NCI-H69 (cell line): ENCODE measurements around the gene NEMP2.
"Not testable (repeated sequence)": the region's sequence is repeated elsewhere in the genome, so short reads cannot be mapped to it uniquely, and the experiment has no call there.

Experiments used
- DNase-seq: peaks from one replicate; lab custom pipeline; 2025; lab: John Stamatoyannopoulos, UW

NEMP2 gene

DNA sequence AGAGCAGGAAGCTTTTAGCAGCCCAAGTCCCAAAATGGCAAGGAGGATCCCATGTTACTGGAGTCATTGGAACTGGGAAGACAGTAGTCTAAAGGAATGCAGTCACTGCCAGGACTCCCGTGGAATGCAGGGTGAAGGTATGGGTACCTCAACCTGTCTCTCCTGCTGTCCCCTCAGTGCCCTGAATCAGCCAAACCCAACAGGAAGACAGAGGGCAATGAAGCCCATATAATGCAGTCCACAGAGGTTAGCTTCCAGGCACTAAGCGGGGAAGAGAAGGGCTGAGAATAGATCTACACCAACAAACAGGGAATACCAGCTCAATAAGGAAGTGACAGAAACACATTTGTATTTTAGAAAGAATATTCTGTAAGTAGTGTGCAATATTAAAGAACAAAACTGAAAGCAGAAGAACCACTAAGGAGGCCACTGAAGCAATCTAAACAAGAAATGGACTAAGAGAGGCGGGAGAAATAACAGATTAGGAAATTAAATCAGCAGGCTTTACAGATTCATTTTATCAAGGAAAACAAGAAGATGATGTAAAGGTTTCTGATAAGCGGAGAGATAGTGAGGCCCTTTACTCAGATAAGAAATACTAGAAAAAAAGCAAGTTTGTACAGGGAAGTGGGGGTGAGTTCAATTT, 8.3 kb downstream of the NEMP2 start:
- no peak for DNase-seq

- DNase-seq: no peak
Measured at GRCh38 chr2:190524928-190525327, 9.6 kb downstream of the NEMP2 start.

DNA sequence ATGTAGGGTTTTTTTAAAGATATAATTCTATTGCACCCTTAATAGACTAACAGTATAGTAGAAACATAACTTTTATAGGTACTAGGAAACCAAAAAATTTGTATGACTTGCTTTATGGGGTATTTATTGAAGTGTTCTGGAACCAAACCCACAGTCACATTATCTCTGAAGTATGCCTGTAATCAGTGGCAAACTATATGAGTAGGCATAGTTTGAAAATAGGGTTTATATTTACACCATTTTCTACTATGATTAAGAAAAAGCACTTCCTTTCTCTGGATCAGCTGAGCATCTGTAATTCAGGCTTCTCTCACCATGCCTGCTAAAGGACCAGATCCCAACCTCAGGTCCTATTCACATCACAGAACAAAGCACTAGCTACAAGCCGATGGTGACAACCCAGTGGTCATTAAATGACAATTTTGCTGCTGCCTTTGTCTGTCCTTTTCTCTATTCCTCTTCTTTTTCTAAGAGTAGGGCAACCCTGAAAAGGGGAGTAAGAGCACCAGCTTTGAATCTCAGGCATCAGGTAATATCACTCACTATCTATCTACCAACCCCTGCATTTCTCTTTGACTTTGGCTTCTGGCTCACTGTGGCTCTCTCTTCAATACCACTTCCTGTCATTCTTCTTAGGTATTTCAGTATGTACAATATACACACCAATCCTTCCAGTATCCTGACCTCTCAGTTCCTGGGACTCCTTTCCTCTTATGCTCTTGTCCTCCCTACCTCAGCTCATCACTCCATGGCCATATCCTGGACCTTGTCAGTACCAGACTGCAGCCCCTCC, 14.4 kb downstream of the NEMP2 start:
- DNase-seq: no peak

- no peak for DNase-seq
Measured at GRCh38 chr2:190517468-190517867, 17.1 kb downstream of the NEMP2 start.

- no peak for DNase-seq
Measured at GRCh38 chr2:190515687-190516086, 18.8 kb downstream of the NEMP2 start.

DNA sequence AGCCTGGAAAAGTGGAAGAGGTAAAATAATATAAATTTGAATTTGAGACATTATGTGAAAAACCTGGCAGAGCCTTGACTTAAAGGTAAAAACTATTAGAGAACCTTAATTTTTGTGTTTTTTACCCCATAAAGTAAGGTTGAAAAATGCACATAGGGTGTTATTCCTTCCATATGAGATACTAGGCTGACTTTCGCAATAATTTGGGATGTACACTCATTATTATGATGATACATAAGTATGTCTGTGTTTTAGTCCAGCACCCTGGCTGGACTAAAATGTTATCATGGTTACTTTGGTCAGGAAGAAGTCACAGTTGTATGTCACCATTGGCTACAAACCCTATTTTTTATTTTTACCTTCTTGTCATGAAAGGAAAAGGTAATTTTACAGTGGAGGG, 19.8 kb downstream of the NEMP2 start:
- DNase-seq: no peak

GRCh38 chr2:190513877-190514276, 20.6 kb downstream of the NEMP2 start:
- DNase-seq: no peak

GRCh38 chr2:190512539-190513095, 21.9 kb downstream of the NEMP2 start:
- no peak for DNase-seq

DNA sequence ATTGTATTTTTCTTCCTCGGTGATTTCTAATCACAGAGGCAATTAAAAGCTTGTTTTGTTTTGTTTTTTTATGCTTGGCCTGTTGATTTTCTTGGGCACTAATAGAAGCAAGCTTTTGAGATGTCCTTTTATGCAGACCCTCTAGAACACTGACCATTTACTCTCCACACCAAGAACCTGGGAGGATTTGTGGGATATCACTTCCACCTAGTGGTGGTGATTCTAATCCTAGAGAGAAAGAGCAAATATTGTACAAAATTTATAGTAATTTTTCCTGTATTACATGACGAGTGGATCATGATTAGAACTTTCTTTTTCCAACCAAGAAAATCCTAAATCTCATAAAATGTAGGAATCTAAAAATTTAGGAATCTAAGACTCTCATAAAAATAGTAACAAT, 23.4 kb downstream of the NEMP2 start:
- DNase-seq: peak; percentile 62

DNA sequence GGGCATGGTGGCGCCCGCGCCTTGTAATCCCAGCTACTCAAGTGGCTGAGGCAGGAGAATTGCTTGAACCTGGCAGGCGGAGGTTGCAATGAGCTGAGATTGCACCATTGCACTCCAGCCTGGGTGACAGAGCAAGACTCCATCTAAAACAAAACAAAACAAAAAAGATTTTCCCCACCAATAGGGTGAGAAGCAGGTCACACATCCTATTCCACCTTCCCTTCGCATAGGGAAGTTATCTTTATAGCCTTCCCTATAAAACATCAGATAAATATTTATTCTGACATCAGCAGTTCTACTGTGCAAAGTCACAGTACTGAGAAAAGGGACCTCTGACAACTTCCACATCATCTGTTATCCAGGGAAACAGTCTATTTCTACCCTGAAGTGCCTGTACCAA, 24.6 kb downstream of the NEMP2 start:
- DNase-seq: not testable (repeated sequence)

- peak; percentile 89 for DNase-seq
Measured at GRCh38 chr2:190507135-190507534, 27.4 kb downstream of the NEMP2 start.

DNA sequence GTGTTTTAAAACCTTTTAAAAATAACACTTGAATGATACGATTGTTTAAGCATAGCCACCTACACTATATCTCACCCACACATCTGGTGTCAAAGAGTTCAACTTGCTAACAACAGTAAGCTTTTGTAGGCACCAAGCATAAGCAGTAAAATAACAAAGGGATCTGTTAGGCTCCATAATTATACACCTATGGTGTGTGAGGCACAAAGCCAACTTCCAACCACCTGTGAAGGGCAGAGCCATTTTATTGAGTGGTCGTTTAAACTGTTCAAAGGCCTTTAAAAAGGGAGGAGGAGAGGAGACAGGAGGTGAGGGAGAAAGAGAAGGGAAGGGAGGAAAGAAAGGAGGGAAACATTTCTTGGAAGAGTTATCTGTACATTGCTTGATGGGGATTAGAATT, 27.9 kb downstream of the NEMP2 start:
- peak; percentile 97 for DNase-seq

- DNase-seq: peak; percentile 89
Measured at GRCh38 chr2:190505696-190506095, 28.8 kb downstream of the NEMP2 start.

DNA sequence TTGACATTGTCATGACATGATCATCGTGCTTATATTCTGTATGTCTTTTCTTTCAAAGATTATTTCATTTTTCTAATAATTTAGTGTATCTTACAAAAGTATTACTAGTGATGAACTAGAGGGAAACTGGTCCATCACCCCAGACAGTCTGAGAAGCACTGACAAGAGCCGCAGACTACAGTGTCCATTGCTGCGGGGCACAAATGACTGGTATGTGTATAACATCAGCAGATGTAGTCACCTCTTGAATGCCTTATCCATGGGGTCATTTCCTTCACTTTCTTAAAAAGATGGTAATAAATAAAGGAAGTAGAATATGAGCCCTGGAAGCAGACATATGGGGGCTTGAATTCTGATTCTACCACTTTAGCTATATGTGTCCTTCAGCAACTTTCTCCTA, 29.6 kb downstream of the NEMP2 start:
- DNase-seq: peak; percentile 20

DNA sequence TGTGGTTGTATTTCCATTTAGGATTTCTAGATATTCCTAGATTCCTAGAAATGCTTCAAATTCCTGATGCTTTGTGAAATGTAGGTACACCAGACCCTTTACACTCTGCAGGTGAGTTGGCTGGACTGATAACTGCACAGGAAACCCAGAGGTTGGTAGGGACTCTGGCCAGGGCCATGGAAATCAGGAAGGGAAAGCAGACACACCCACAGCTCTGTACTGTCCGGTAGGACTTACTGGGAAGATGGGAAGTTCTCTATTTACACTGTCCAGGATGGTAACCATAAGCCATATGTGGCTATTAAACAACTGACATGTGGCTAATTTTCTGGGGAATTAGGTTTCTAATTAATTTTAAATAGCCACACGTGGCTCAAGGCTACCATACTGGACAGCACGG, 31.4 kb downstream of the NEMP2 start:
- DNase-seq: peak; percentile 61

- no peak for DNase-seq
Measured at GRCh38 chr2:190501702-190502407, 32.7 kb downstream of the NEMP2 start.

- no peak for DNase-seq
Measured at GRCh38 chr2:190501231-190501630, 33.3 kb downstream of the NEMP2 start.

GRCh38 chr2:190500054-190500502, 34.4 kb downstream of the NEMP2 start:
- no peak for DNase-seq

DNA sequence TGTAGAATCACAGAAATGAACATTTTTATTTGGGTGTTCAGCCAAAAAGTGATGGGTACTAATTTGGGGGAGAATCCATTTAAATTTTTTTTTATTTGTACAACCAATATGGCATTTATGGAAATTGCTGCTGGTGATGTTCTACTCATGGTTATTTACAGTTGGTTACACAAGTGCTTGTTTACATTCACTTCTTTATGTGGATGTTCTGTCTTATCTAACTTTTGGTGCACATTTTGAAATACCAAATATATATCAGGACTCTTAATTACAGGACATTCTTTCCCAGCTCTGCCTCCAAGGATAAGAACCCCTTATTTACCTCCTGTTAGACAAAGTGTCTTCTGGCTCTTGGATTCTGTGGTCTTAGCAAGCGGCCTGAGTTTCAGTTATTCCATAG, 35.2 kb downstream of the NEMP2 start:
- no peak for DNase-seq

DNA sequence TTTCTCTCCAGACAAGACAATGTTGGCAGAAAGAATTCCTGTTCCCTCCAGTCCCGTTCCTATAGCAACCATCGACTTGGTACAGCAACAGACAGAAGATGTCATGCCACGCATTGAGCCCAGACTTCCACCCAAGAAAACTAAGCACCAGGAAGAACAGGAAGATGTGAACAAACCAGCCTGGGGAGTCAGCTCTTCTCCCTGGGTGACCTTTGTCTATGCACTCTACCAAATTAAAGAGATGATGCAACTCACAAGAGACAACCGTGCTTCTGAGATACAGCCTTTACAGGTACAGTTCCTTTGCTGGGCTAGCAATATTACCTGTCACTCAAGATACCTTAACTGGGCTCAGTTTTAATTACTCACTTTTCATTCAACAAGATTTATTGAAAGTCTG, 37.1 kb downstream of the NEMP2 start:
- peak; percentile 48 for DNase-seq

GRCh38 chr2:190494600-190495227, 39.8 kb downstream of the NEMP2 start:
- DNase-seq: not testable (repeated sequence)

DNA sequence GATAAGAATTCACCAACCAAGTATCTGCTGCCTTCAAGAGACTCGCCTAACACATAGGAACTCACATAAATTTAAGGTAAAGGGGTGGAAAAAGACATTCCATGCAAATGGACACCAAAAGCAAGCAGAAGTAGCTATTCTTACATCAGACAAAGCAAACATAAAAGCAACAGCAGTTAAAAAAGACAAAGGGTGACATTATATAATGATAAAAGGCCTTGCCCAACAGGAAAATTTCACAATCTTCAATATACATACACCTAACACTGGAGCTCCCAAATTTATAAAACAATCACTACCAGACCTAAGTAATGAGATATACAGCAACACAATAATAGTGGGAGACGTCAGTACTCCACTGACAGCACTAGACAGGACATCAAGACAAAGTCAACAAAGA, 41.4 kb downstream of the NEMP2 start:
- no peak for DNase-seq
